Measurements from ENCODE around the gene CNGA1.
"Not testable (repeated sequence)": the region's sequence is repeated elsewhere in the genome, so short reads cannot be mapped to it uniquely, and the experiment has no call there.

CNGA1 gene

DNA sequence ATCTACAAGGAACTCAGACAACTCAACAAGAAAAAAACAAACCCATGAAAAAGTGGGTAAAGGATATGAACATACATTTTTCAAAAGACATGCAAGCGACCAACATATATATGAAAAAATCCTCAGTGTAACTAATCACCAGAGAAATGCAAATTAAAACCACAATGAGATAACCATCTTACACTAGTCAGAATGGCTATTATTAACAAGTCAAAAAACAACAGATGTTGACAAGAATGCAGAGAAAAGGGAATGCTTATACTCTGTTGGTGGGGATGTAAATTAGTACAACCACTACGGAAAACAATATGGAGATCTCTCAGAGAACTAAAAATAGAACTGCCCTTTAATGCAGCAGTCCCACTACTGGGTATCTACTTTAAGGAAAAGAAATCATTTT lies 12.2 kb upstream of the CNGA1 start:
- no peak for DNase-seq

GRCh38 chr4:48027653-48028052 lies 11.2 kb upstream of the CNGA1 start:
- DNase-seq = no peak

DNA sequence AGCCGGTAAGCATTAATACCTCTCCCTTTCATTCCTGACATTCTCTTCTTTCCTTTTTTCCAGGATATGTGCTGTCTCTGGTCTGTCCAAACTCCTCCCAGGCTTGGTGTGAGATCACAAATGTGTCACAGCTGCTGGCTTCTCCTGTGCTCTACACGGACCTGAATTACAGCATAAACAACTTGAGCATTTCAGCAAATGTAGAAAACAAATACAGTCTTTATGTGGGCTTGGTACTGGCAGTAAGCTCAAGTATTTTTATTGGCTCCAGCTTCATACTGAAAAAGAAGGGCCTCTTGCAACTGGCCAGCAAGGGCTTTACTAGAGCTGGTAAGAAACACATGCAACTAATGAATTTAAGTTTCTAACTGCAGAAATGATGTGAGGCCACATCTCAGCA lies 8.5 kb upstream of the CNGA1 start:
- no peak for DNase-seq

DNA sequence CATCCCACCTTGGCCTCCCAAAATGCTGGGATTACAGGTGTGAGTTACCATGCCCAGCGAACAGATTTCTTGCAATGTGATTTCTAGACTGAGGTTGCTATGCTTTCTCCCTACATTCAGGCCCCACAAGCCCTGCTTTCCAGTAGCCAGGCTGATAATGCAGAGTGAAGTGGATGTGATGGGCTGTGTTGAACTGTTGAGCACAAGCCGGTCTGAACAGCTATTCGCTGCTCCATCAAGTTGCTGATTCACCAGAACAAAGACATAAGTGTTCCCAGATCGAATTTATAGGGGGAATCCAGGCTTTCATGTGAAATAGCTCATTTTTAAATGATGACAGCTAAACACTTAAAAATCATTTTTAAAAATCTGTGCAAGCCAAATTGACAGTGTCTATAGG lies 8.0 kb upstream of the CNGA1 start:
- no peak for DNase-seq

GRCh38 chr4:48022192-48022799 lies 5.8 kb upstream of the CNGA1 start:
- DNase-seq = no peak

DNA sequence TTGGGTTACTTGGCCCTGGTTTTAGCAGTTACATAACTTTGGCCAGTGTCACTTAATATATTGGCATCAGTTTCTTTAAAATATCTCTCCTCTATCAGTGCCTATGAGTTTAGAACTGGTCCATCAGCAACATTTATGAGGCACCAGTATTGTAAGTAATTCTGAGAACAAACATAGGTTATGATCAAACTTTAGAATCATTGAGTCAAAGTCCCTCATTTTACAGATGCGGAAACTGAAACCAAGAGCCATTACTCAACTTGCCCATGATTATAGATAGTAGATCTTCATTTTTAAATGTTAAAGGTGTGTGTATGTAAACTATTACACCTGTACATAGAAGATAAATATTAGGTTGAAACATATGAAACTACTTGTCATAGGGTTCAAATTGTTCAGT lies 4.6 kb upstream of the CNGA1 start:
- no peak for DNase-seq

- no peak for DNase-seq
These were observed 1.6 kb upstream of the CNGA1 start for GRCh38 chr4:48018112-48018511.

DNA sequence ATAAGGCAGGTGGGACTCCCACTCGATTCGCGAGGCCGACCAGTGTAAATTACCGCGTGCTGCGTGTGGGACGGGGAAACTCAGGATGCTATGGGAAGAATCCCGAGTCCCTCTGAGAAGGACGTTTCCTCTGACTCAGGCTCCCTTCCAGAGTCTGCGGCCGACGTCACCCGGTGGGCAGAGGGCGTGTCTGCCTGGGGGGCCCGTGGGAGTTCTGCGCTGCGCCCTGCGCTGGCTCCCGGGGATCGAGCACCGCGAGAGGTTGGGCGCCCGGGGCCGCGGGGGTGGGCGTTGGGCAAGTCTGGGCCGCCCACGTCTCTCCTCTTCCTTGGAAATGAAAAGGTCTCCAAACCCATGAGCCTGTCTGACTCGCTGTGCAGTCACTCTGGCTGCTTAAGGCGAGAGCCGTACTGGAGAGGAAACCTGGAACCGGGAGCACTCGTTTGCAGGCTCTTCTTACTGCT lies 659 bp upstream of the CNGA1 start:
- peak; percentile 24 for DNase-seq

DNA sequence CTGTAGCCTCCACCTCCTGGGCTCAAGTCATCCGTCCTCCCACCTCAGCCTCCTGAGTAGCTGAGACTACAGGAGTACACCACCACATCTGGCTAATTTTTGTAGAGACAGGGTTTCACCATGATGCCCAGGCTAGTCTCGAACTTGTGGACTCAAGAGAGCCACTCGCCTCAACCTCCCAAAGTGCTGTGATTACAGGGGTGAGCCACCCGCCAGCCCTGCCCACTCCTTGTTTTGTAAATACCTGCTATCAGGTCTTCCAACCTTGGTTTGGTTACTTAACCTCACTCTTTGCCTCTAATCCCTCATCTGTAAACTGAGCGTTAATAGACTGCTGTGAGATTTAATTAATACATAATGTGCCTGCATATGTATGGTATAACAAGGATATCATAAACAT lies 803 bp downstream of the CNGA1 start:
- no peak for DNase-seq

GRCh38 chr4:48015216-48015615 lies 1.3 kb downstream of the CNGA1 start:
- DNase-seq = no peak

- DNase-seq = peak; percentile 50
These were observed 3.7 kb downstream of the CNGA1 start for GRCh38 chr4:48012824-48013223.

DNA sequence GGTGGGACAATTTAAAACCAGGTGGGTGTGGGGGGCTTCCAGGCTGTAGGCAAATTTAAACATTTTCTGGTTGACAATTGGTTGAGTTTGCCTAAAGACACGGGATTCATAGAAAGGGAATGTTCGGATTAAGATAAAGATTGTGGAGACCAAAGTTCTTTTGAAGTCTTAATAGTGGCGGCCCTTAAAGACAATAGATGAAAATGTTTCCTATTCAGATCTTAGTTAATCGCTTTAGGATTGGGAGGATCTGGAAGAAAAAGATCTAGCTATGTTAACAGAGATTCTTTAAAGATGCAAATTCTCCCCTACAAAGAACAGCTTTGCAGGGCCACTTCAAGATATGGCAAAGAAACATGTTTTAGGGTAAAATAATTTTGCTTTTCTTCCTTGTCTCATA lies 4.8 kb downstream of the CNGA1 start:
- no peak for DNase-seq

DNA sequence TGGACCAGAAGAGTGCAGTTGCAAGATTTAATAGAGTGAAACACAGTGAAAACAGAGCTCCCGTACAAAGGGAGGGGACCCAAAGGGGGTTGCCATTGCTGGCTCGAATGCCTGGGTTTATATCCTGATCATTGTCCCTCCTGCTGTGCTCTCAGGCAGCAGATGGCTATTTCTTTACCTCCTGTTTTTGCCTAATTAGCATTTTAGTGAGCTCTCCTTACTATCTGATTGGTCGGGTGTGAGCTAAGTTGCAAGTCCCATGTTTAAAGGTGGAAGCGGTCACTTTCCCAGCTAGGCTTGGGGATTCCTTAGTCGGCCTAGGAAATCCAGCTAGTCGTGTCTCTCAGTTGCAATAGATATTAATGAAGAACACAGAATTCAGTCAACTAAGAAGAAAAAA lies 5.6 kb downstream of the CNGA1 start:
- not testable (repeated sequence) for DNase-seq

DNA sequence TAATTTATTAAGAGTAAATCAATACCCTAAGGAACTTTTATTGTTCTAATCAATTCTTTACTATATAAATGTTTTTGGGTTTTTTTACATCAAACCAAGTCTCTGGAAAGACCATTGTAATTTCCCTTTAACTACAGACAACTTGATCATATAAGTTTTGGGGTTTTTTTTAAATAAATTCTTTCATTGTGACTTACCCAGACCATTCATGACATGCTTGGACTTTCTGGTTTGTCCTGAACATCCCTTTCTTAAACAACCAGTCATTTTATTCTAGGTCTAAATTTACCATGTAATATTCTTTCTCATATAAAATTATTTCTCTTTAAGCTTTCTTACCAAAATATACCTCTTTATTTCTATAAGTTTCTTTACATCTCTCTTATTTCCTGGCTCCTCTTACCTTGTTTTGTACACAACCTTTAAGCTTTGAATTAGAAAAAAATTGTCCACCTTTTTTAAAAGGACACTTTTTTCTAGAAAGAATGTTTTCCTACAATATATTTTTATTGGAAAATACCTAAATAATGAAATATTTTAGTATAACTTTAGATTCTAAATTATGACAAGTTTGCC lies 8.4 kb downstream of the CNGA1 start:
- DNase-seq = peak; percentile 13

DNA sequence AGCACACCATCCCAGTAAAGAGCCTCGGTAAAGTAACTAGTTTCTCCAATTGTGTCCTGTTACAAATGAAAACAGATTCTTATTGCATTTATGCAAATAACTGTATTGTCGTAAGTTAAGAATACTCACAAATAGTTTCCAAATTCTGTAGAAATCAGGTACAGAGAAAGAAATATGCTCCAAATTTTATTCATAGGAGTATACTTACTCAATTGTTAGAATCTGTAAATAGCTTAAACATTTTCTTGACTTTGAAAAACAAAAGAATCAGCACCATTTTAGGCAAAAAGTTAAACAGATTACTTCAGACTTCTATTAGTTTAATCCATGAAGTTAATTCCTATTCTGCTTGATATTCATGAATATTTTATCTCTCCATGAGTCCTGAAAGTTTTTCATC lies 10.7 kb downstream of the CNGA1 start:
- DNase-seq = no peak

- DNase-seq = peak; percentile 40
These were observed 12.9 kb downstream of the CNGA1 start for GRCh38 chr4:48003568-48003967.

GRCh38 chr4:48002267-48002666 lies 14.2 kb downstream of the CNGA1 start:
- no peak for DNase-seq

DNA sequence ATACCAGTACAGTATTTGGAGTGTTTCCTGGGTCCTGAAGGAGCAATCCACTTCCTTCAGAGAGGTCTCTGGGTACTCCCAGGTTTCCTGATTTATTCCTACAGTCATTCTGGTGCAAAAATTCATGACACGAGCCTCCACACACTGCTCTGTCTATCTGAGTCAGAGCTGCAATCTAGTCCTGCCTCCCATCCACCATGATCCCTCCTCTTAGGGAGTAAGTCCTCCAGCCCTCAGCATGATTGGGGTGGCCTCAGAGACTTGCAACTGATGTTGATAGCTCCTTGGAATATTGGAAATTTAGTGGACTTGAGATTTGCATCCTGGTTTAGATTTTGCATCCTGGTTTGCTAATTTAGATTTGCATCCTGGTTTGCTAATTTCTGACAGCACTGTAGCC lies 20.5 kb downstream of the CNGA1 start:
- DNase-seq = no peak

- not testable (repeated sequence) for DNase-seq
These were observed 24.0 kb downstream of the CNGA1 start for GRCh38 chr4:47992475-47992874.

- DNase-seq = no peak
These were observed 26.3 kb downstream of the CNGA1 start for GRCh38 chr4:47990145-47990544.

DNA sequence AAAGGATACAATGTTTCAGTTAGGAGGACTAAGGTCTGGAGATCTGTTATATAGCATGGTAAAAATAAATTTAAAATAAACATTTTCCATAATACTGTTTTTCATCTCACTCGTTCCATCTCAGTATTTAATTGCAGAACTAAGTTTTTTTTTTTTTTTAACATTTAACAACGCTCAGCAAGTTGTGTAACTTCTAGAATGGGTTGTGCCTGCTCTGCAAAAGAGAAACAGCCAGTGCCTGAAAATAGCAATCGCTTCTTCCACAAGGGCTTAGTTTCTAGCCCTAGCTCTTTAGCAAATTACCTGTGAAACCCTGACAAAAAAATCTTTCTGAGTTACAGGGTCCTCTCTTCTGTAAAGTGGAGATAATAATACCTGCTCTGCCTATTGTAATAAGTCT lies 41.9 kb downstream of the CNGA1 start:
- no peak for DNase-seq

DNA sequence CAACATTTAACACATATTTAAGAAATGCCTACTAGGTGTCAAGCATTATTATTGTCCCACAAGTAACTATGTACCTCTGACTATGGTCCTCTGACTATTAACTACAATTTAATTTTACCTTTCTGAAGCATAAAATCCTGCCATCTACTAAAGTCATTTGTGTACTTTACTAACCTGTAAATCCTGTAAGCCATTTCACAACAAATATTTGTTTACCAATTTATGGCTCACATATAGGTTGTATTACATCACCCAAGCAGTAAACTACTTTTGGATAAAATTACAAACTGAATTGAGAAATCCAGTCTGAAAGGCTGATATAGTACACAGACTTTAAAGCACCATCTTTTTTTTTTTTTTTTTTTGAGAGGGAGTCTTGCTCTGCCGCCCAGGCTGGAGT lies 43.8 kb downstream of the CNGA1 start:
- no peak for DNase-seq

- DNase-seq = no peak
These were observed 44.3 kb downstream of the CNGA1 start for GRCh38 chr4:47972181-47972580.

DNA sequence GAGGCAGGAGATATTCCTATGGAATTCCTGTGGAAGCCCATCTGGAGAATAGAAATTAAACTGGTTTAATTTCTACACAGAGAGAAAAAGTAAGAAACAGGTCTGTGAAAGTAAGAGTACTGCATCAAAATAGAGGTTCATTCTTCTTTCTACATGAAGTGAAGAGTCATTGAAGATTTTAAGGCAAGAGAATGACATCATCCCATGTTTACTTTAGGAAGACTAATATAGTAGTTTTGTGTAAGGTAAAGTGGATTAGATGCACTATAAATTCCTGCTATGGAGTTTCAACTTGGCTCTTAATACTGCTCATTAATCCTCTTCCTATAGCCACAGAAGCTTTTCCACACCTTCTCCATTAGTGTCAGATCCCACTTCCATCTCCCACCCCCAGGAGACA lies 47.6 kb downstream of the CNGA1 start:
- no peak for DNase-seq

- no peak for DNase-seq
These were observed 61.8 kb downstream of the CNGA1 start for GRCh38 chr4:47954677-47955076.
